GF-D8 (cell line): ENCODE results near the gene NRG3.
"Not testable (repeated sequence)": the region's sequence is repeated elsewhere in the genome, so short reads cannot be mapped to it uniquely, and the experiment has no call there.

Experiments
- DNase-seq: peaks from one replicate; lab custom pipeline; 2025; lab: John Stamatoyannopoulos, UW

Gene NRG3

GRCh38 chr10:82581940-82582339 is 706.9 kb downstream of the NRG3 start:
- no peak for DNase-seq

GRCh38 chr10:82591421-82591820 is 716.4 kb downstream of the NRG3 start:
- DNase-seq = no peak

GRCh38 chr10:82597840-82598239 is 722.8 kb downstream of the NRG3 start:
- DNase-seq = no peak

- no peak for DNase-seq
These were observed 734.9 kb downstream of the NRG3 start for GRCh38 chr10:82609845-82610244.

- no peak for DNase-seq
These were observed 743.0 kb downstream of the NRG3 start for GRCh38 chr10:82618007-82618406.

GRCh38 chr10:82621680-82622079 is 746.7 kb downstream of the NRG3 start:
- DNase-seq = no peak

GRCh38 chr10:82622479-82622878 is 747.5 kb downstream of the NRG3 start:
- no peak for DNase-seq

- no peak for DNase-seq
These were observed 750.7 kb downstream of the NRG3 start for GRCh38 chr10:82625512-82626189.

- DNase-seq = no peak
These were observed 753.4 kb downstream of the NRG3 start for GRCh38 chr10:82628373-82628772.

GRCh38 chr10:82643076-82643475 is 768.1 kb downstream of the NRG3 start:
- DNase-seq = no peak

GRCh38 chr10:82643601-82644000 is 768.6 kb downstream of the NRG3 start:
- no peak for DNase-seq

- DNase-seq = no peak
These were observed 770.2 kb downstream of the NRG3 start for GRCh38 chr10:82645221-82645620.

- DNase-seq = no peak
These were observed 778.5 kb downstream of the NRG3 start for GRCh38 chr10:82653244-82654155.

GRCh38 chr10:82660205-82660604 is 785.2 kb downstream of the NRG3 start:
- DNase-seq = no peak

GRCh38 chr10:82660986-82661385 is 786.0 kb downstream of the NRG3 start:
- DNase-seq = no peak

- no peak for DNase-seq
These were observed 786.7 kb downstream of the NRG3 start for GRCh38 chr10:82661701-82662100.

GRCh38 chr10:82668221-82668895 is 793.4 kb downstream of the NRG3 start:
- no peak for DNase-seq

GRCh38 chr10:82674036-82674435 is 799.0 kb downstream of the NRG3 start:
- no peak for DNase-seq

- DNase-seq = not testable (repeated sequence)
These were observed 802.9 kb downstream of the NRG3 start for GRCh38 chr10:82677932-82678331.

GRCh38 chr10:82678451-82678850 is 803.5 kb downstream of the NRG3 start:
- DNase-seq = not testable (repeated sequence)

GRCh38 chr10:82680608-82681007 is 805.6 kb downstream of the NRG3 start:
- no peak for DNase-seq

- DNase-seq = no peak
These were observed 809.0 kb downstream of the NRG3 start for GRCh38 chr10:82683945-82684344.

- no peak for DNase-seq
These were observed 810.1 kb downstream of the NRG3 start for GRCh38 chr10:82685087-82685486.
